Measurements from ENCODE around the gene ATG101.
"Not testable (repeated sequence)": the region's sequence is repeated elsewhere in the genome, so short reads cannot be mapped to it uniquely, and the experiment has no call there.

ATG101 gene

GRCh38 chr12:52080403-52081251 is 10.8 kb downstream of the ATG101 start:
- no peak for DNase-seq

- no peak for DNase-seq
Measured at GRCh38 chr12:52081263-52081733, 11.5 kb downstream of the ATG101 start.

- DNase-seq = no peak
Measured at GRCh38 chr12:52082026-52082668, 12.4 kb downstream of the ATG101 start.

- no peak for DNase-seq
Measured at GRCh38 chr12:52082669-52082987, 12.8 kb downstream of the ATG101 start.

GRCh38 chr12:52082988-52083637 is 13.3 kb downstream of the ATG101 start:
- DNase-seq = peak; percentile 11 to 55 (median 44)

- no peak for DNase-seq
Measured at GRCh38 chr12:52083638-52083996, 13.8 kb downstream of the ATG101 start.

- DNase-seq = no peak
Measured at GRCh38 chr12:52084491-52085231, 14.9 kb downstream of the ATG101 start.

- no peak for DNase-seq
Measured at GRCh38 chr12:52085682-52086180, 16.0 kb downstream of the ATG101 start.

- no peak for DNase-seq
Measured at GRCh38 chr12:52086366-52086765, 16.6 kb downstream of the ATG101 start.

- DNase-seq = no peak
Measured at GRCh38 chr12:52086944-52087835, 17.4 kb downstream of the ATG101 start.

GRCh38 chr12:52087961-52088820 is 18.4 kb downstream of the ATG101 start:
- no peak for DNase-seq

GRCh38 chr12:52089491-52089890 is 19.7 kb downstream of the ATG101 start:
- DNase-seq = no peak

- no peak for DNase-seq
Measured at GRCh38 chr12:52090291-52090690, 20.5 kb downstream of the ATG101 start.

GRCh38 chr12:52091061-52091460 is 21.3 kb downstream of the ATG101 start:
- no peak for DNase-seq

- DNase-seq = no peak
Measured at GRCh38 chr12:52091869-52092268, 22.1 kb downstream of the ATG101 start.

GRCh38 chr12:52093346-52093745 is 23.6 kb downstream of the ATG101 start:
- no peak for DNase-seq

GRCh38 chr12:52096332-52097044 is 26.7 kb downstream of the ATG101 start:
- no peak for DNase-seq

GRCh38 chr12:52097045-52097666 is 27.4 kb downstream of the ATG101 start:
- DNase-seq = no peak

- not testable (repeated sequence) for DNase-seq
Measured at GRCh38 chr12:52104431-52105089, 34.8 kb downstream of the ATG101 start.

All from activated naive CD4-positive, alpha-beta T cell (primary cell).